Measurements from ENCODE around the gene NECAP2. TPM values are rescaled to one million over a fixed set of nuclear protein-coding genes. Genes with fewer than 3 reads are reported as not detected.
A peak's percentile ranks its signal among the peaks of the same experiment; 100 is the strongest.
"Not testable (repeated sequence)": the region's sequence is repeated elsewhere in the genome, so short reads cannot be mapped to it uniquely, and the experiment has no call there.

Gene NECAP2
- polyA plus RNA-seq, 3 donors = 64.9 to 70.0 (median 68.9) TPM

- DNase-seq = not testable (repeated sequence)
Measured at GRCh38 chr1:16489195-16489880, 48.8 kb downstream of the NECAP2 start.

- no peak for DNase-seq
Measured at GRCh38 chr1:16491056-16491675, 50.6 kb downstream of the NECAP2 start.

- DNase-seq = not testable (repeated sequence)
Measured at GRCh38 chr1:16492937-16493336, 52.4 kb downstream of the NECAP2 start.

GRCh38 chr1:16493731-16494130 lies 53.2 kb downstream of the NECAP2 start:
- not testable (repeated sequence) for DNase-seq

GRCh38 chr1:16497474-16497904 lies 57.0 kb downstream of the NECAP2 start:
- DNase-seq = not testable (repeated sequence)

DNA sequence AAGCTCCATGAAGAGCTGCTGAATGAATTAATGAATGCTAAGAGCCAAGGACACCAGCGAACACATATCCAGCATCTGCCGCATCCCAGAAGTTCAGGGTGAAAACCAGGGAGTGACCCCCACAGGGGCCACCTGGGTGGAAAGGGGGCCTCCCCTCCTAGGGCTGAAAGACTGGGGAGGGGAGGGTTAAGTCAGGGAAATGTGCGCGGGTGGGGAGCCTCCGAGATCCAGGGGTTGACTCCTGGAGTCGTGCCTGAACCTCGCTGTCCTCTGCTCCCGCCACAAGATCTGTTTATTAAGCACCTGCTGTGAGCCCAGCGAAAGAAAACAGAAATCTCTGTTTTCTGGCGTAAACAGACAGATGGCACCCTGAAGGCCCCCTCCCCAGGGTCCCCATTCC lies 57.5 kb downstream of the NECAP2 start:
- DNase-seq = not testable (repeated sequence)

DNA sequence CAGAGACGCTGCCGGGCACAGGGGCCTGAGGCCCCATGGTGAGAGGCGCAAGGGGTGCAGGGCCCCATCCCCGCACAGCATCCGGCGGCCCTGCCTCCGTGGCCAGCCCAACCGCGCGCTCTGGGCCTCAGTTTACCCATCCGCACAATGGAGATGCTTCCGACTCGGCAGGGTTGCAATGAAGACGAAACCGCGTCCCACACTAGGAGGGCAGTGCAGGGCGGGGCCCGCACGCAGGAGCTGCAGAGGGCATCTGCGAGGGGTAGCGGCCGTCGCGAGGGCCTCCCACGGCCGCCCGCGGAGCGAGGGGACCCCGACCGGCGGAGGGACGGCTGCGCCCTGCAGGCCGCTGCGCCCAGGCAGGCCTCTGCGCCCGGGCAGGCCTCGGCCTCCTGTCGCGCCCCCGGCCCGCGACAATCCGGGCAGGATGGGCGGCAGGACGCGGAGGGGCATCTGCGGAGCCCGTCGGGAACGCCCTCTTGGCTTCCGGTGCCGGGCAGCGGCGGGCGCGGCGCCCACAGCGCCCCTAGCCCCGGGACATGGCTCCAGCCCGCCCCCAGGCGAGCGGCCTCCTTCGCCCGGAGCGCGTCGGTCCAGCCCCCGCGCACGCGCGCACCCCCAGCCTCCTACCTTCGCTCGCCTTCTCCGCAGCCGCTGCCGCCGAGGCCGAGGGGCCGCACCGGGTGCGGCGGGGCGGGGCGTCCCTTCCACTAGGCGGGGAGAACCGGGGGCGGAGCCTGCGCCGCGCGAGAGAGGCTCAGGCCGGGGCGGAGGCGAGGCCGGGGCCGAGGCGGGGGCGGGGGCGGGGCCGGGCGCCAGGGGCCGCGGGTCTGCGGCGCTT lies 58.3 kb downstream of the NECAP2 start:
- DNase-seq = peak; percentile 92

- not testable (repeated sequence) for DNase-seq
Measured at GRCh38 chr1:16500466-16500865, 59.9 kb downstream of the NECAP2 start.

DNA sequence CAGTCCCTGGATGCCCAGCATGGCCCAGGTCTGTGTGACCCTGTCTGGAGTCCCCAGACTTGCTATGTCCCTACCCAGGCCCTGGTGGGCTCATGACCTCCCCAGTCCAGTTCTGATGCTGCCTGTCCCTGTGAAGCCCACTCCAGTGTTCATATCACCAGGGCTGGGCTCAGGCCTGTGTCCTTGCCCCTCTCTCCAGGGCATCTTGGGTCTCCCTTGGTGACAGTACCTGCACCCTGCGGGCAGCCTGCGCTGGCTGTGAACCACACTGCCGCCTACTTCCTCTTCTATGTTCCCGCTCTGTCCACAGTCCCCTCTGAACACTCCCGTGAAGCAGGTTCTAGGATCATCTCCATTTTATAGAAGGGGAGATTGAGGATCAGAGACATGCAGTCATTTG lies 60.5 kb downstream of the NECAP2 start:
- DNase-seq = not testable (repeated sequence)

DNA sequence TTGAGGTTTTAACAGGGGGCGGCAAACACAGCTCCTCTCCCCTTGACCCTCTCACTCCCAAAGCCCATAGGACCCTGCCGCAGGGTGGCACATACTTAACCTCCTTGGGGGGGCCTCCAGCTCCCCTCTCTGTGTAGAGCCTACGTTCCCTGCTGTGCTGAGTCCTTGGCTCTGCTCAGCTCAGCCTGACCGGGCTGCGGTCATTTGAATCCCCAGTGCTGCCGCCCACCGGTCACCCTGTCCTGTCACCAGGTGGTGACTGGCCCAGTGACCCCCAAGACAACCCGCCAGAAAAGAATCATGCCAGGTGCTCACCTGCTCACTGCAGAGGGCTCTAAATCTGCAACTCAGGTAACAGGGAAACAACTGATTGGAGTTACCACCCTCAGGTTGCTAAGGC lies 60.9 kb downstream of the NECAP2 start:
- not testable (repeated sequence) for DNase-seq

DNA sequence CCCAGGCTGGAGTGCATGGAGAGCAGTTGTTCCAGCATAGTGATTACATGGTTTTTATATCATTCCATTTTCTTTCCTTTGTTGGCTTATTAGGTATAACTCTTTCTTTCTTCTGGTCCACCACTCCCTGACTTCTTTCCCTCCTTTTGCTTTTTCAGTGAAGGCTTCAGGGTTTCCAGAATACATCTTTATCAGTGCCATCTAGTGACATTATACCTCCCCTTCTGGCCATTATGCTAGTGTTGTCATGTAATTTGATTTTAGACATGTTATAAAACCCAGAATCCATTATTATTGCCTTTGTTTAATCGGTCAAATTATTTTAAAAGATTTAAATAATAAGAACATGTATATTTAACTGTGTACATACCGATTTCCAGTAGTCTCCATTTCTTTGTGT lies 63.0 kb downstream of the NECAP2 start:
- no peak for DNase-seq

DNA sequence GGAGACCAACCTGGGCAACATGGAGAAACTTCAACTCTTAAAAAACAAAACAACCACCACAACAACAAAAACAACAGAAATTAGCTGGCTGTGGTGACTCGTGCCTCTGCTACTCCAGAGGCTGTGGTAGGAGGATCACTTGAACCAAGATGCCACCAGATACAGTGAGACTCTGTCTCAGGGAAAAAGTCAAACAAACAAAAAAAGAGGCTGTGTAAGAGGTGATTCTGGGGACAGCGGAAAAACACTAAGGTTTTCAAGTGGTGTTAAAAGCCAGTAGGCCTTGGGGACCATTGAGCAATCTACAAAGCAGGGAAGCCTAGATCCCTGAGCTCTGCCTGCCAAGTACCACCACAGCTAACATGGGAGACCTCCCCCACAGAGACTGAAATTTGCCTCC lies 65.3 kb downstream of the NECAP2 start:
- not testable (repeated sequence) for DNase-seq

GRCh38 chr1:16506364-16507136 lies 66.0 kb downstream of the NECAP2 start:
- DNase-seq = not testable (repeated sequence)

DNA sequence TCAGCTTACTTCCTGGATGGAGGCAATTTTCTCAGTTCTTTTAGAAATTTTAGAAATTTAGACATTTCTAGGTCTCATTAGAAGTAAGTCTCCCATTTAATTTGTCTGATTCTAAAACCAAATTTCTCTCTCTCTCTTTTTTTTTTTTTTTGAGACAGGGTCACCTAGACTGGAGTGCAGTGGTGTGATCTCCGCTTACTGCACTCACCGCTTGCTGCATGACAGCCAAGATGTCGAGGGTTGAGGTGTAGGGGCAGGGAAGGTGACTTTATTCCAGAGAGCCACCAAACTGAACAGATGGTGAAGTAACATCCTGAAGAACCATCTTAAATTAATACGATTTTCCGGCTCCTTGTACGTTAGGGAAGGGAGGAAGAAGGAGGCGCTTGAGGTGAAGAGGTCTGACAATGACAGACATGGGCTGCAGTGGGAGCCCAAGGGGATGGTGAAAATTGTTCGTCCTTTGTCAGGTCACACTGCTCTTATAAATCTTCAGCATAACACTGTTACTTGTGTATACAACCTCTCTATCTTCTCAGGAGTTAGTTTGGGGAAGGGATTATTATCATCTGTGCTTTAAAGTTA lies 68.4 kb downstream of the NECAP2 start:
- peak; percentile 22 for DNase-seq

Other genes with a start within 250 kb of the NECAP2 start
- gene ARHGEF19, start 228.1 kb upstream of the NECAP2 start, polyA plus RNA-seq (ENCODE audit: insufficient read length in 3 of 3) = 10 to 100 TPM; 22.8 to 28.3 (median 26.5) TPM
- gene CPLANE2, start 203.5 kb upstream of the NECAP2 start, polyA plus RNA-seq (ENCODE audit: insufficient read length in 3 of 3) = 1 to 10 TPM; 5.3 to 6.3 (median 5.9) TPM
- 10 to 100 TPM; 21.8 to 25.0 (median 23.9) TPM for gene FBXO42, start 88.2 kb upstream of the NECAP2 start, polyA plus RNA-seq (ENCODE audit: insufficient read length in 3 of 3)
- 100 to 1,000 TPM in 2 of 3 donors, 10 to 100 TPM in 1; 99.9 to 121 (median 112) TPM for gene SZRD1, start 73.5 kb upstream of the NECAP2 start, polyA plus RNA-seq (ENCODE audit: insufficient read length in 3 of 3)
- under 1 TPM; 0.04 to 0.37 (median 0.30) TPM for gene SPATA21, start 3.3 kb upstream of the NECAP2 start, polyA plus RNA-seq (ENCODE audit: insufficient read length in 3 of 3)
- not detected for gene RNU1-1, start 73.6 kb downstream of the NECAP2 start, polyA plus RNA-seq (ENCODE audit: insufficient read length in 3 of 3)
- gene NBPF1, start 172.8 kb downstream of the NECAP2 start, polyA plus RNA-seq (ENCODE audit: insufficient read length in 3 of 3) = 10 to 100 TPM; 67.3 to 95.4 (median 76.8) TPM
- gene RNU1-3, start 226.2 kb downstream of the NECAP2 start, polyA plus RNA-seq (ENCODE audit: insufficient read length in 3 of 3) = not detected